Measurements from ENCODE around the gene SLC37A2.

DNA sequence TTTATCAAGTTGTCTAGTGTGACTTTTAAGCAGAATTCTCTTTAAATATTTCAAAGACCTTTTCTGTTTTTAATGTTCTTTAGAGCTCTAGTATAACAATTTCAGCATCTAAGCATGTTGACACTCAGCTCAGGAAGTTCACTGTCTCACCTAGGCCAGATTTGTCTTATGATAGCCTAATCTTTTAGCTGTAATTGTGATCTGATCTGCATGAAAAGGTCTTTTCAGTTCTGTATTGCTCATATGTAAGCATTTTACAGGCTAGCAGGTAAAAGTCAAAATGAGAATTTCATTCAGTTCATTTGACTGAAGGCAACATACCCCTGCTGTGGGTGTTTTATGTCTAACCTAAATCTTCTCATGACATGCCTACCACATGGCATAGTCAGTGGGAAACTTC is 46.7 kb upstream of the SLC37A2 start:
- TF ChIP-seq, protein P1, sequence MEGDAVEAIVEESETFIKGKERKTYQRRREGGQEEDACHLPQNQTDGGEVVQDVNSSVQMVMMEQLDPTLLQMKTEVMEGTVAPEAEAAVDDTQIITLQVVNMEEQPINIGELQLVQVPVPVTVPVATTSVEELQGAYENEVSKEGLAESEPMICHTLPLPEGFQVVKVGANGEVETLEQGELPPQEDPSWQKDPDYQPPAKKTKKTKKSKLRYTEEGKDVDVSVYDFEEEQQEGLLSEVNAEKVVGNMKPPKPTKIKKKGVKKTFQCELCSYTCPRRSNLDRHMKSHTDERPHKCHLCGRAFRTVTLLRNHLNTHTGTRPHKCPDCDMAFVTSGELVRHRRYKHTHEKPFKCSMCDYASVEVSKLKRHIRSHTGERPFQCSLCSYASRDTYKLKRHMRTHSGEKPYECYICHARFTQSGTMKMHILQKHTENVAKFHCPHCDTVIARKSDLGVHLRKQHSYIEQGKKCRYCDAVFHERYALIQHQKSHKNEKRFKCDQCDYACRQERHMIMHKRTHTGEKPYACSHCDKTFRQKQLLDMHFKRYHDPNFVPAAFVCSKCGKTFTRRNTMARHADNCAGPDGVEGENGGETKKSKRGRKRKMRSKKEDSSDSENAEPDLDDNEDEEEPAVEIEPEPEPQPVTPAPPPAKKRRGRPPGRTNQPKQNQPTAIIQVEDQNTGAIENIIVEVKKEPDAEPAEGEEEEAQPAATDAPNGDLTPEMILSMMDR (conservative IDR thresholded peaks at IDR 0.05; ENCODE audit: low read length): no peak
- TF ChIP-seq EZH2phosphoT487 (IDR thresholded peaks at IDR 0.05; ENCODE audit: borderline replicate concordance): no peak

All from Loucy (cell line).